BJ (cell line): Measurements from ENCODE around the gene C19orf18. TPM values are rescaled to one million over a fixed set of nuclear protein-coding genes. Genes with fewer than 3 reads are reported as not detected.

ENCODE experiments used
- CTCF ChIA-PET: fragments of 350-600 bp; formaldehyde crosslinking; extraction: SDS; loops from one replicate; lab custom pipeline; 2021; ENCODE audit warnings: antibody characterized with exemption, inconsistent platforms; lab: Yijun Ruan, JAX
- POLR2A ChIA-PET: fragments of 300-600 bp; sonication (Branson Sonifier 250); formaldehyde crosslinking; extraction: SDS; loops from one replicate; lab custom pipeline; 2021; ENCODE audit warnings: antibody characterized with exemption; lab: Charles Lee
- DNase-seq: peaks from one replicate; pipeline ENCODE4 v3.0.0-alpha.2; 2011; ENCODE audit warnings: low read depth
- H3K27me3 ChIP-seq: 2 replicates; pipeline ENCODE4 v1.6.0; 2011; ENCODE audit warnings: low read length; ENCODE audit not compliant: control insufficient read depth, insufficient read depth
- H3K36me3 ChIP-seq: 2 replicates; pipeline ENCODE4 v1.5.1; 2011; ENCODE audit warnings: low read length; ENCODE audit not compliant: control insufficient read depth, insufficient read depth
- H3K4me3 ChIP-seq: 2 replicates; pipeline ENCODE4 v1.5.1; 2011; ENCODE audit warnings: low read depth, mild to moderate bottlenecking, control low read depth, low read length
- CTCF ChIP-seq: IDR thresholded peaks from 2 replicates; pipeline ENCODE4 v1.5.1; 2011; ENCODE audit warnings: low read depth, mild to moderate bottlenecking, control low read depth, inconsistent platforms, low read length, moderate library complexity; ENCODE audit not compliant: insufficient read depth
- polyA plus RNA-seq: library from polyadenylated mRNA; depleted of rRNA; stranded (reverse); fragments of >200 nt; gene quantifications from 2 replicates; pipeline ENCODE4 v1.2.3, GENCODE V29; 2011

The C19orf18 gene
- polyA plus RNA-seq, 1 experiment = not detected

GRCh38 chr19:57949296-57949695, 25.0 kb downstream of the C19orf18 start:
- ChIA-PET CTCF (no interaction called here), POLR2A (no interaction called here)
- no peaks in the 10 kb centered on the region for H3K36me3 ChIP-seq
- no peak overlapping the region for H3K4me3 ChIP-seq
- H3K27me3 ChIP-seq = no peaks in the 10 kb centered on the region
- DNase-seq = no peak
- no peak for TF ChIP-seq CTCF

GRCh38 chr19:57947419-57948134, 26.8 kb downstream of the C19orf18 start, which contains the start of gene ZNF256:
Gene ZNF256 (minus strand): TSS chr19:57947706. CDS start chr19:57947474, 232 bp downstream.
- TF ChIP-seq CTCF = peak; percentile 66
- CTCF ChIA-PET = no interaction called here
- H3K4me3 ChIP-seq = peak within 1 kb of the TSS; percentile 78
- no peaks in the 10 kb centered on the region for H3K27me3 ChIP-seq
- peak; percentile 70 for DNase-seq
- H3K36me3 ChIP-seq = peaks cover 7% of the 10 kb centered on the region
- POLR2A ChIA-PET = no interaction called here

- peaks cover 11% of the 10 kb centered on the region for H3K36me3 ChIP-seq
- no peaks in the 10 kb centered on the region for H3K27me3 ChIP-seq
- DNase-seq = no peak
- POLR2A ChIA-PET = no interaction called here
- peak overlapping the region; percentile 78 for H3K4me3 ChIP-seq
- no peak for TF ChIP-seq CTCF
- CTCF ChIA-PET = no interaction called here
These were observed 27.3 kb downstream of the C19orf18 start for GRCh38 chr19:57947088-57947418.

GRCh38 chr19:57946316-57946715, 28.0 kb downstream of the C19orf18 start:
- no peak for DNase-seq
- CTCF ChIA-PET = no interaction called here
- POLR2A ChIA-PET = no interaction called here

GRCh38 chr19:57941593-57941992, 32.7 kb downstream of the C19orf18 start:
- POLR2A ChIA-PET = no interaction called here
- TF ChIP-seq CTCF = no peak
- H3K27me3 ChIP-seq = no peaks in the 10 kb centered on the region
- CTCF ChIA-PET = interaction anchor here (1.2 kb wide), 1 partner anchor 25 kb away, joined by 3 read pairs; the partner anchor contains the start of gene ZNF417
- DNase-seq = no peak
- H3K36me3 ChIP-seq = peaks cover 21% of the 10 kb centered on the region
- H3K4me3 ChIP-seq = no peak overlapping the region

More at GRCh38 chr19:57946316-57946715, 28.0 kb downstream of the C19orf18 start:
- peaks cover 15% of the 10 kb centered on the region for H3K36me3 ChIP-seq
- no peaks in the 10 kb centered on the region for H3K27me3 ChIP-seq
- TF ChIP-seq CTCF = no peak
- peak overlapping the region; percentile 78 for H3K4me3 ChIP-seq
